Measurements from ENCODE around the gene NKX2-1. TPM values are rescaled to one million over a fixed set of nuclear protein-coding genes. Genes with fewer than 3 reads are reported as not detected.

Gene NKX2-1
- total RNA-seq, 2 experiments from 2014 or later, result not detected

- ChIA-PET POLR2A (no interaction called here), CTCF (no interaction called here)
- no peaks in the 10 kb centered on the region for H3K9me3 Mint-ChIP-seq
- H3K4me1 Mint-ChIP-seq (ENCODE audit: low read depth), result no peaks in the 10 kb centered on the region
- no peak for TF ChIP-seq CTCF (IDR thresholded peaks at IDR 0.05)
- H3K4me3 Mint-ChIP-seq, result no peak overlapping the region
- Histone ChIP-seq H3K36me3 (ENCODE audit: insufficient read depth, low read length) (no peaks in the 10 kb centered on the region), H3K27me3 (ENCODE audit: control insufficient read depth in 1 of 2, insufficient read depth in 2 of 2, low read length in 2 of 2) (peaks cover 31 to 38% of the 10 kb centered on the region in 2 experiments), H3K27ac (ENCODE audit: low read depth in 1 of 2, low read length in 2 of 2) (no peak overlapping the region), H3K9me3 (ENCODE audit: control insufficient read depth in 1 of 2, insufficient read depth in 1 of 2, low read length in 2 of 2) (peaks cover 0 to 16% of the 10 kb centered on the region in 2 experiments), H3K4me1 (ENCODE audit: insufficient read depth, low read length) (peaks cover 4% of the 10 kb centered on the region), H3K4me3 (ENCODE audit: low read length) (no peak overlapping the region)
- no peak for DNase-seq
- H3K27me3 Mint-ChIP-seq, result peaks cover 77% of the 10 kb centered on the region
- no peaks in the 10 kb centered on the region for H3K36me3 Mint-ChIP-seq (ENCODE audit: low read depth)
- H3K27ac Mint-ChIP-seq, result no peak overlapping the region
- ATAC-seq (ENCODE audit: poor library complexity), result no peak
- intact Hi-C loops (cut with DNase I, micrococcal nuclease), result no loop called here
These were observed 9.0 kb upstream of the NKX2-1 start for GRCh38 chr14:36529062-36529461.

- no peaks in the 10 kb centered on the region for H3K36me3 ChIP-seq (ENCODE audit: insufficient read depth, low read length)
- H3K27ac ChIP-seq (ENCODE audit: low read depth in 1 of 2, low read length in 2 of 2), result no peak overlapping the region
- peaks cover 64 to 71% of the 10 kb centered on the region in 2 experiments for H3K27me3 ChIP-seq (ENCODE audit: control insufficient read depth in 1 of 2, insufficient read depth in 2 of 2, low read length in 2 of 2)
- intact Hi-C loops (cut with DNase I, micrococcal nuclease), result no loop called here
- ATAC-seq (ENCODE audit: poor library complexity) (no peak), DNase-seq (no peak)
- no peaks in the 10 kb centered on the region for H3K9me3 Mint-ChIP-seq
- CTCF ChIA-PET, result no interaction called here
- peaks cover 86% of the 10 kb centered on the region for H3K27me3 Mint-ChIP-seq
- TF ChIP-seq CTCF (IDR thresholded peaks at IDR 0.05), result no peak
- H3K27ac Mint-ChIP-seq, result no peak overlapping the region
- POLR2A ChIA-PET, result no interaction called here
- H3K9me3 ChIP-seq (ENCODE audit: control insufficient read depth in 1 of 2, insufficient read depth in 1 of 2, low read length in 2 of 2), result peaks cover 0 to 41% of the 10 kb centered on the region in 2 experiments
- peaks cover 7% of the 10 kb centered on the region for H3K4me1 Mint-ChIP-seq (ENCODE audit: low read depth)
- H3K4me3 Mint-ChIP-seq, result no peak overlapping the region
- no peak overlapping the region for H3K4me3 ChIP-seq (ENCODE audit: low read length)
- H3K4me1 ChIP-seq (ENCODE audit: insufficient read depth, low read length), result peaks cover 10% of the 10 kb centered on the region
- no peaks in the 10 kb centered on the region for H3K36me3 Mint-ChIP-seq (ENCODE audit: low read depth)
These were observed 5.7 kb upstream of the NKX2-1 start for GRCh38 chr14:36525746-36526099.

- CTCF ChIA-PET, result no interaction called here
These were observed 5.1 kb upstream of the NKX2-1 start for GRCh38 chr14:36524874-36525745.

More at GRCh38 chr14:36524874-36525745, 5.1 kb upstream of the NKX2-1 start:
- TF ChIP-seq CTCF (IDR thresholded peaks at IDR 0.05), result no peak
- DNase-seq (no peak), ATAC-seq (ENCODE audit: poor library complexity) (no peak)
- H3K9me3 ChIP-seq (ENCODE audit: control insufficient read depth in 1 of 2, insufficient read depth in 1 of 2, low read length in 2 of 2), result peaks cover 0 to 43% of the 10 kb centered on the region in 2 experiments
- POLR2A ChIA-PET, result no interaction called here
- peaks cover 15% of the 10 kb centered on the region for H3K4me1 ChIP-seq (ENCODE audit: insufficient read depth, low read length)
- H3K4me3 ChIP-seq (ENCODE audit: low read length), result no peak overlapping the region
- H3K36me3 ChIP-seq (ENCODE audit: insufficient read depth, low read length), result no peaks in the 10 kb centered on the region
- H3K27ac ChIP-seq (ENCODE audit: low read depth in 1 of 2, low read length in 2 of 2), result no peak overlapping the region
- Mint-ChIP-seq H3K36me3 (ENCODE audit: low read depth) (no peaks in the 10 kb centered on the region), H3K27ac (no peak overlapping the region), H3K4me3 (no peak overlapping the region), H3K27me3 (peaks cover 85% of the 10 kb centered on the region), H3K4me1 (ENCODE audit: low read depth) (peaks cover 7% of the 10 kb centered on the region), H3K9me3 (no peaks in the 10 kb centered on the region)
- intact Hi-C loops (cut with DNase I, micrococcal nuclease), result no loop called here
- H3K27me3 ChIP-seq (ENCODE audit: control insufficient read depth in 1 of 2, insufficient read depth in 2 of 2, low read length in 2 of 2), result peaks cover 68 to 75% of the 10 kb centered on the region in 2 experiments
